ENCODE results near the gene GRIN3A. TPM values are rescaled to one million over a fixed set of nuclear protein-coding genes. Genes with fewer than 3 reads are reported as not detected.

GRIN3A gene
- total RNA-seq, 1 donor from 2014 or later = 0.92 TPM

DNA sequence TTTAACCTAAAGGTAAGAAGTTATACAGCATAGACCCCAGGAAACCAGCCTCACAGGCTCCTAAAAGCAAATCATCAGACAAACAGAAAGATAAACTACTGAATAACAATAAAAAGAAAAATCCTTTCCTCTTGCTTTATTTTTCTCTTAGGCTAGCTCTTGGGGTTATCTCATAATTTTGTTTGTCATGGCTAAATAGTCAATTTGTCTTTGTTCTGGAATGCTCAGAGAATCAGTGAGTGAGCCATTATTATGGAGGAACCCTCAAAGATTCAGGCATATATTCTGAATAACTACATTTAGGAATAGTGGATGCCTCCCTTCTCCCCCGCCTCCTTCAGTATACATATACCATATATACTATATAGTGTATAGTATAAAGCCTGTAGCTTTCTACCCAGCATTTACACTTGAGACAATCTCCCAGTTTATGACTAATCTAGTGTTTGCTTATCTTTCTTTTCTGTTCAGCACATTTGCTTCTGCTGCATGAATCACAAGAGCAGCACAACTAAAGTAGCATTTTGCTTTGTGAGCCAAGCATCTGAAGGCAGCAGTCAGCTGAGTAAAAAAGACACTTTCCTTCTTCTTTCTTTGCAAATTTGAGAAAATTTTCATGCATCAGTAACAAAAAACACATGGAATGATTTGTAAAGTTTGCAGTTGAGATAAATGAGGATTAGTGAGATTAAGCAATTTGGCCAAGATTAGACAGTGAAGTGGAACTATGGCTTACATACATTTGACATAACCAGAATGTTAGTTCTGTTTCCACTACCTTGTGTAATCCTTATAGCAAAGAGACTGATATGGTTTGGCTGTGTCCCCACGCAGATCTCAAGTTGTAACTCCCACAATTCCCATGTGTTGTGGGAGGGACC is 98.4 kb downstream of the GRIN3A start:
- ATAC-seq = no peak
- intact Hi-C loops (cut with DNase I) = no loop called here
- no peak for DNase-seq (ENCODE audit: missing footprints)

DNA sequence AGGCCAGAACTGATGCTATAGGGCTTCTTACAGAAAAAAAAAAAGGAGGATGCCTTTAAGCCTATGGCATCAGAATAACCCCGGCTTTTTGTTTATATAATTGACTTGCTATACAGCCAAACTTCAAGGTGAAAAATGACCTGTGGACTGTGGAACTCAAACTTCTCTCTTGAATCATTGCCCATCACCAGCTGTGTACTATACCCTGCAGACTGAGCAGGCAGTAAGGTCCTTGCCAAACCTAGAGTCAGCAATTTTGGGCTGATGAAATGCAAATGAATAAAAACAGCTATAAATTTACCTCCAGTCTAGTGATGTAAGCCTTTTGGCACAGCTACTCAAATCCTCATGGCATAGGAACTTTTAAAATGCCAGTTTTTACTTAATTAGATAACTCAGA is 99.1 kb downstream of the GRIN3A start:
- intact Hi-C loops (cut with DNase I) = no loop called here
- DNase-seq (ENCODE audit: missing footprints) = no peak
- no peak for ATAC-seq

DNA sequence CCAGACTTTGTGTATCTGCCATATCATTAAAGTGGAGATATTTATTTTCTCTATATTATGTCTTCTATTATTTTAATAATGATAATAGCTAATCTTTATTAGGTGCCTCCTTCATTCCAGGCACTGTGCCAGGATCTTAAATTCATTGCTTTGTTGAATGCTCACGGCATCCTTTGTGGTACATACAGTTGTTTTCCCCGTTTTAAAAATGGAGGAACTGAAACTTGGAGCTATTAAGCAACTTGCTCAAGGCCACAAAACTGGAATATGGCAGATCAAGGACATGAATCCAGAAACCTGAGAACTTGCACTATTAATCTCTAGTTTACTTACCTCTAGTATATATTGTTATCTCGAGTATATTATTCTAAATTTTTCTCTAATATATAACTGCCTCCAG is 102.2 kb downstream of the GRIN3A start:
- DNase-seq (ENCODE audit: missing footprints) = no peak
- ATAC-seq = no peak
- intact Hi-C loops (cut with DNase I) = no loop called here

DNA sequence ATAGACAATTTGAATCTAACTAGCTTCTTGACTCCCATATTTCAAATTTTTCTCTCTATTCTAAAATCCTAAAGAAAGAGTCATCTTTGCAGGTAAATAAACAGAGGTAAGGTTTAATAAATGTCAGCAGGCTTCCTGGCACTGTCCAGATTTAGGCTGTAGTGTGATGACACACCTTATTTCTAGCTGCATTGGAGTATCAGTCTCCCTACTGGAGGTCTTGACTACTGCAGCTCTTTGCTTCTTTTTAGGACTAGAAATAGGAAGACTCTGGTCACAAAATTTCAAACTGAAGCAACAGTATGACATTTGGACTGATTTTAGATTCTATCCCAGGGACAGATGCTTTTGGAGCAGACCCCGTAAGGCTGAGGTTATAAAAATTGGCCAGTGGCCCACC is 103.0 kb downstream of the GRIN3A start:
- intact Hi-C loops (cut with DNase I) = no loop called here
- no peak for ATAC-seq
- no peak for DNase-seq (ENCODE audit: missing footprints)

DNA sequence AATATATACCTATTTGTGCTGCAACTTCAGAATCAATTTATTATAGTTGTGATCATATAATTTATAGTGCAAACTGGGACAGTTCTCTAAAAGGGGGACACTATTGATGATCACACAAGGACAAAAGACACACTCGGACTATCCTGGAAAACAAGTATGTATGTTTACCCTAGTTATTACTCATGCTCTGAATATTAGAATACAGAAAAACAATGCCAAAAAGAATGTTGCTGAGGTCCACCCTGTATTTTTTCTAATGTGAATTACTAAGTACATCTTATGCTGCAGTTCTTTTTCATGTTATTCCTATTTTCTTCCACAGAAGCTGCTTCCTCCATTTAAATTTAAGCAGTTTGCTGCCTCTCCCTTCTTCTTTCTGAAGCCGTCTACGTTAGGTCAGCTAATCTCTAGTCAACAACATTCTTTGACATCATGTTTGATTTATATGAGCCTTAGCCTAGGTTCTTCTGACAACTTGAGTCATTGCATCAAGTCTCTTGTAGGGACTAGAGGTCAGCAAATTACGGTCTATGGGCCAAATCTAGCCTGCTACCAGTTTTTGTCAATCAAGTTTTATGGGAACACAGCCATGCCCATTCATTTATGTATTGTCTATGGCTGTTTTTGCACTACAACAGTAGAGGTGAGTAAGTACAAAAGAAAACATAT is 103.6 kb downstream of the GRIN3A start:
- intact Hi-C loops (cut with DNase I) = no loop called here

DNA sequence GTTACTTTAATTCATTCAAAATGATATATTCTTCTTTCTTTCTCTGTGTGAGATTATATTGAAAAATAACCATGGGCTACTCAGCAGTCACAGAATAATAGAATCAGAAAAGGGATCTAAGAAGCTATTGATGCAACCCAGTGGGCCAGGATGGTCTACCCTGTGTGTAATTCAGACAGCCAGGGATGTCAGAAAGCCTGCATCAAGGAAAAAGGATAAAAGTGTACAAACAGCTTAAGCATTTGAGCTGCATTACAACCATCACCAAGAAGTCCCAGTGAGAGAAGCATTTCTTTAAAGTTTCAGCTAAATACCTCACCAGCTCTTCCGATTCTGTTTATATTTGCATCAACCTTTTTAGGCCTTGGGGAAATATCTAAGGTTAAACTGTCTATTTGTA is 105.8 kb downstream of the GRIN3A start:
- intact Hi-C loops (cut with DNase I) = no loop called here
- no peak for DNase-seq (ENCODE audit: missing footprints)
- ATAC-seq = no peak

More for the DNA sequence above, 103.6 kb downstream of the GRIN3A start:
- no peak for ATAC-seq
- no peak for DNase-seq (ENCODE audit: missing footprints)

DNA sequence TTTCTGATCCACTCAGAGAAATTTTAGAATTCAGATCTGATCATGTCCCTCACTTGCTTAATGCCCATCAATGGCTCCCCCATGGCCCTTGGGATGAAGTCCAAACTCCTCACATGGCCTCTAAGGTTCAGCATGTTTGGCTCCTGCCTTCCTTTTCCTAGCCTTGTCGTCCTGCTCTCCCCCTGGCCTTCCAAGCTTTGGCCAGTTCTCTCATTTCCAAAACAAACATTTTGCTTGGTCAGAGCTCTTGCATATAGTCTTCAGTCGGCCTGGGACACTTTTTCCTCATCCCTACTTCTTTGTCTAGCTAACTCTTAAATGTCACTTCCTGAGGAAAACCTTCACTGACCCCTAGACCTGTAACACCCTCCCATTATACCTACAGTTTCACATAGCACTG is 106.6 kb downstream of the GRIN3A start:
- no peak for DNase-seq (ENCODE audit: missing footprints)
- no peak for ATAC-seq
- intact Hi-C loops (cut with DNase I) = no loop called here

DNA sequence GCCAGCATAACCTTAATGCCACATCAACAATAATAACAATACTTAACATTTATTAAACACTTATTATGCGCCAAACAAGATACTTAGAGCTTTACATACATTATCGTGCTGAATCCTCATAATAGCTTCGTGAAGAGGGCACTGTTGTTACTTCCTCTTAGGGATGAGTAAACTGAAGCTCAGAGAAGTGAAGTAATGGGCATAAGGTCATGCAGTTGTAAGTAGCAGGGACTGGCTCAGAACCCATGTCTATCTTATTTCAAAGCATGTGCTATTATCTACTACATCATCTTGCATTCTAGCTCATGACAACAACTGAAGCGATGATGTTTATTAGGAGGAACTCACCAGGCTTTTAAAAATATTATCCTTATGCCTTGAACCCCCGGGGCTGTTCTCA is 108.8 kb downstream of the GRIN3A start:
- no peak for DNase-seq (ENCODE audit: missing footprints)
- no peak for ATAC-seq
- intact Hi-C loops (cut with DNase I) = no loop called here

DNA sequence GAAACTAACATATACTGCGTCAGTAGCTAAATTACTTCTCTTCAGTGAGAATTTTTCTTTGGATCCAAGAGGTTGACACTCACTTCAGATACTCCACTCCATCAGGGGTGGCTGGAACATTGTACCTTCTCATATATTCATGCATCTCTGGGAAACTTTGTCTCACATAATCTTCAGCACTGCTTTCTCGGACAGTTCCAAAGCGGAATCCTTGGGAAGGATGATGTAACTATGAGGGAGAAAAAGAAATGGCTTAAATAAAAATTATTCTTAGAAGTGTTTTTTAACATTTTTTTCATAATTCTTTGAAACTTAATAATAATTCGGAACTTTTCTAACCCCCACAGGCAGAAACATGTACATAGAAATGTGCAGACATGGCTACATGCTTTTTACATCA is 110.3 kb downstream of the GRIN3A start:
- DNase-seq (ENCODE audit: missing footprints) (no peak), ATAC-seq (no peak)
- intact Hi-C loops (cut with DNase I) = no loop called here

DNA sequence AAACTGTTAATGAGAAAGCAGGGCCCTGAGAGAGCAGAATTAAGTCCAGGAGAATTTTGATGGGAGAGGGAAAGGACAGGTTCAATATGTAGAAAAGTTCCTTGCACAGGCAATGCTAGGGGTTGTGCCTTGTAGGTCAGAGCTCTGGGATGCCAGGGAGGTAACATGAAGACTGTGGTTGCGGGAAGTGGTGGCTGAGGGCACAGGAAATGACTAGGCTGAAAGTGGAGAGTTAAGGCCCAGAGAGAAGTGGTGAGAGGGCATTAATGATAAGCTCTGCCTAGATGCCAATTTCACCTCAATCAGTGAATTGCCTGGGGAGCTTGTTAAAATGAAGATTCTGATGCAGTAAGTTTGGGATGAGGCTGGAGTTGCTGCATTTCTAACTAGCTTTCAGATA is 112.2 kb downstream of the GRIN3A start:
- intact Hi-C loops (cut with DNase I) = no loop called here
- ATAC-seq = no peak
- no peak for DNase-seq (ENCODE audit: missing footprints)

DNA sequence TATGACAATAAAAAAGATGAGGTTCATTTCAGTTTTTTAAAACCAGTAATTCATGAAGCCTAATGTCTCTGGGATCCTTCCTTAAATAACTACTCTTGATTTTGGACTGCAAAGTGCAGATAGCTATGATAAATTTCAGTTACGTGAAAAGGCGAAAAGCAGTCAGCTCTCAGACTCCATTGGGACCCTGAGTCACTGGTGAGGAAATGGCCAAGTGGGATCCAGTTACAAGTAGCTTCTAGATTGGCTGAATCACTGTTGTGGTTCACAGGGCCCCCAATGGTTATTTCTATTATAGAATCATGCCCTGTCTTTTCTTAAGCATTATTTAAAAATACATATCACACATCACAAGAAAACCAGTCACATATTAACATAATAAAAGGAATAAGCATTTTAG is 112.6 kb downstream of the GRIN3A start:
- DNase-seq (ENCODE audit: missing footprints) = no peak
- intact Hi-C loops (cut with DNase I) = no loop called here
- no peak for ATAC-seq

DNA sequence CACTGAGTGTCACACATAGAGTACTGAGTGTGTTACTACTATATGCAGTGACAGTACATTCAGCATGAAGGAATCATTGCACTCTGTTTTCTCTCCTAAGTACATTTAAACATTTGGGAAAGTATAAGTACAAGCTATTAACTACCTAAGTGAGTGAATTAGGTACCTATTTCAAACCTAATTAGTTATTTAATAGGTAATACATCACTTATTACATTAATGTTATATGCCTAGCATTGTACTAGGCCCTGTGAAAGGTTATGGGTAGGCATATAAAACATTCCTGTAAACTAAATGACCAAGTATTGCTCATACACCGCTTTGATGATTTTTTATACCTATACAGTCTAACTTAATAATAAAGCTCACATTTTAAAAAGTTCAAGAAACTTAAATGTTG is 118.0 kb downstream of the GRIN3A start:
- DNase-seq (ENCODE audit: missing footprints) = no peak
- ATAC-seq = no peak
- intact Hi-C loops (cut with DNase I) = no loop called here

DNA sequence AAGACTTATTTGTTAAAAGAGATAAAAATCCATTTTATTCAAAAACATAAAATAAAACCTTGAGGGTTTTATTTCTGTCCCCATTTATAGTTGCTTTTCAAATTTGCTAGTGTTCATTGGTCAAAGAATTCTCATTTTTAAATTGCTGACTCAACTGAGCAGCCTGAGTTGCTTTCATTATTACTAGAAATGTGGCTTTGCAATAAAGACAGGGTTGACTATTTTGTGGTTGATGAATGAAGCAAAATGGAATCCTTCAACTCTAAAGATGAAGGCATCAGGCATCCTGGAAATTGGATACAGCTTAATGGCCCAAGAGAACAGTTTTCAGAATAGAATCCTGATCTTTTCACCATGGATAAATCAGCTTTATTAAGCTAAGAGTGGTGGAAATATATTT is 119.7 kb downstream of the GRIN3A start:
- no peak for DNase-seq (ENCODE audit: missing footprints)
- intact Hi-C loops (cut with DNase I) = no loop called here
- ATAC-seq = no peak

DNA sequence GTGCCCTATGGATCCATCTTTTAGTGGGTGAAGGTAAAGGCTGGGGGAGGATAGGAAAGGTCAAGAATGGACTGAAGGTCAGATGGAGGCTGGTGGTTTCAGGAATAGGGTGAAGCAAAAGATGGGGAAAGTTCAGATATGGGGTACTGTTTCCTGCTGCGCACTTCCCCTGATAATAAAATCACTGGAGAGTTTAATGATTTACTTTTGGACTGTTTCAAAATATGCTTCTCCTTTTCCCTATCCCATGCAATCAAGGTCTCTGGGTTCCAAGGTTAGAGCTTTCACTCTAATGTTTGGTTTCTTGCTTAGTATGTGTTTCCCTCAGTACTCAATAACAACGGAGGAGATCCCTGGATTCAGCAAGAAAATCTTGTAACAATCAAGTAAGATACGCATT is 132.9 kb downstream of the GRIN3A start:
- DNase-seq (ENCODE audit: missing footprints) = no peak
- intact Hi-C loops (cut with DNase I) = no loop called here
- no peak for ATAC-seq

DNA sequence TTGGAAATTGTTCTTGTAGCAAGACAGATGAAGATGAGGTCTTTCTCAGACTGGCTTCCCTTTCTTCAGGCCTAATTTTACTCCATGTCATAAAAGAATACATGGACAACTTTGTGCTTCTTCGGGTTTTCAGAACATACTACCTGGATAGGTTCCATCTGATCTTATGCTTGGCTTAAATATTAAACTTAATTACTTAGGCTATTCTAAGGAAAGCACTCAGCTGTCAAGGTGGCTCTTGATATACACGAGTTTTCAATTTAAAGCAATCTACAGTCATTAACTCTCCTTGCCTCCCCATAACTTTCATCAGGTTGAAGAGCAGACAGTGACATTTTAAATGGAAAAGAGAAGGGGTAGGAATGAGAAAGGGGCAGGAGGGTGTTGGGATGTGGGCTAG is 134.2 kb downstream of the GRIN3A start:
- intact Hi-C loops (cut with DNase I) = no loop called here
- no peak for ATAC-seq
- no peak for DNase-seq (ENCODE audit: missing footprints)

DNA sequence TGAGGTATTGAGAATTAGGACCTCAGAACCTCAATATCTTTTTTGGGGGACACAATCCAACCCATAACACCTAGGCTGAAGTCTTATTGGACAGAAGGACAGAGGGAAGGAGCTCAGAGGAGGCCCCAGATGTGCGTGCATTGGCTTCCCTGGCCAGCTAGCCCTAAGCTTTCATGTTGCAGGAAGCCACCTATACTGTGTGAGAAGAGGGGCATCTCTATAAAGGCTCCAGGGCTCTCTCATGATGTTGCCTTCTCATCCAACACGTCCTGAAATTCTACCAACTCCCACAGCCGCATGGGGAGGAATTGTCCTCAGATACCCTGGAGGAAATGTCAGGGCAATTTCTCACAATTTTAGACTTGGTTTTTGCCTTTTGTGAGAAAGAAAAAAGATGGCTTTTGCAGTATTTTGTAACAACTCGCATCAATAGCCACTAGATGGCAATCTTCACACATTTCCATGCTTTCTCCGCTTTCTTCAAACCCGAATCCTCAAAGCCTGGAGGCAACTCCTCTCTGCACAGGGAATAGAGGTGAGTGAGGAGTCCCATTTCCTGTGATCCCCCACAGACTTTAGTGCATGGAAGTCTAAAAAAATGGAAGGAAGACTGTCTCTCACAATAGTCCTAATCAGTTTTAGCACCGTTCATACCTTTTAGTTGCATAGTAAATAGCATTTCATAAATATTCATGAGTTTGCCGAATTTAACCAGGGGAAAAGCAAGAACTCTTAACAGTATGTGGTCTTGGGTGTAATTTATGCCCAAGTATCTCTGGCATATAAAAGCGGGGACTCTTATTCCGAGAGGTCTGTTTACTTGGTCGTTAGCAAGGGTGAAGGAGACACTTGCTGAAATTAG is 136.3 kb downstream of the GRIN3A start:
- no peak for ATAC-seq
- DNase-seq (ENCODE audit: missing footprints) = no peak
- intact Hi-C loops (cut with DNase I) = loop anchor here (2.0 kb wide), 1 partner anchor 129 kb away; no protein-coding TSS in a partner anchor

DNA sequence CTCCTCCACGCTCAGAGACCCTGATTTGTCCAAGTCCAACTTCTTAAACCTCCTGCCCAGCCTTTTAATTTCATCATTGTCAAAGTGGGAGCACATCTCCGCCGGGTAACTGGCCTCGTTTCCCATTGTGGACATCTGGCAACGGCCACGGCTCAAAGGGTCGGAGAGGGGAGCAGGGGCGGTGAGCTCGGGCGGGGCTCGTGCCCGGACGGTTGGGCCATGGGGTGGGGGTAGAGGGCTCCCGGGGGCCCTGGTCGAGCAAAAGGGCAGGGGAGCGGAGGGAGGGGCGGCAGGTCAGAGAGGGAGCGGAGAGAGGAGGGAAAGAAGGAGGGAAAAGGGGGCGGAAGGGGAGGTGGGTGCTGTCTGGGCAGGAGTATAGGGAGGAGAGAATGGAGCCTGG is 143.7 kb downstream of the GRIN3A start, which contains the start of gene PPP3R2:
PPP3R2 (minus strand) TSS at position 174 of the 400 bp plus-strand sequence; CDS start at position 126, 48 bp downstream.
- ATAC-seq = no peak

DNA sequence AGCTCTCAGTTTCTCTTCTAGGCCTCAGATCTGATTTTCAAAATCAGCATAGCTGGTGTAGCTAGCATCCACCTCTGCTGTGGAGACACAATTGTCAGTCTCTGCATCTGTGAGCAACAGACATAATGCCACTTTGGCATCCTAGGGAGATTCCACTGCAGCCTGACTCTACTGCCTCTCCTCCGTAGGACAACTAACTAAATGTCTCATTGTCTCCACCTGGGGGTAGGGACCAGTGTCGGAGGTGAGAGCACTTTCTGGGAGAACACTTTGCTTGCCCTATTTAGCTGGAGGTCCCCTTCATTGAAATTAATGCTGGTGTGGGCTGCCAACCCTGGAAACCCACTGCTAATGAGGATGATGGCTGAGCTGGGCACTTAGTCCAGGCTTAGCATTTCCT is 145.1 kb downstream of the GRIN3A start:
- no peak for ATAC-seq

More for the DNA sequence above, 143.7 kb downstream of the GRIN3A start, which contains the start of gene PPP3R2:
- intact Hi-C loops (cut with DNase I) = no loop called here
- DNase-seq (ENCODE audit: missing footprints) = no peak

DNA sequence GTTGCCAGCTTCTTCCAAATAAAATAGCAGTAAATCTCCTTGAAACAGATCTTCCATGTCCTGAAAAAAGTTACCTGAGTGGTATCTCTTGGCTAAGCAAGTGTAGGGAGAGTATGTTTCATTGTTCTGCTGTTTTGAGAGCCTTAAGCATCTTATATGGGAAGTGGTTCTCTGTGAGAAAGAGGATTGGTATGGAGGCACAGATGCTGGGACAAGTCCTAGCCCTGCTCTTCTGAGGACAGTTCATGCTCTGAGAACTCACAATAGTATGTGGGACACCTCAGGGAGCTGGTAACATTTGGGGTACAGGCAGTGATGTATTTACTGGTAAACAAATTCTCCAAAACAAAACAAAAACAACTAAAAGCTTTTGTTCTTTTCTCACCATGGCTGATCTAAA is 145.7 kb downstream of the GRIN3A start:
- intact Hi-C loops (cut with DNase I) = no loop called here
- ATAC-seq (no peak), DNase-seq (ENCODE audit: missing footprints) (no peak)

More for the DNA sequence above, 145.1 kb downstream of the GRIN3A start:
- DNase-seq (ENCODE audit: missing footprints) = no peak
- intact Hi-C loops (cut with DNase I) = no loop called here

Measured in Right ventricle myocardium inferior (tissue), 1 donor.